GM12865 (cell line): ENCODE results near the gene GLE1.

Source experiments
- DNase-seq: peaks from one replicate; pipeline ENCODE4 v3.0.0; 2010; ENCODE audit warnings: low read depth
- H3K4me3 ChIP-seq: 2 replicates; pipeline ENCODE4 v1.5.1; 2011; ENCODE audit warnings: mild to moderate bottlenecking, low read depth, low read length, control low read depth
- CTCF ChIP-seq: IDR thresholded peaks from 2 replicates; pipeline ENCODE4 v1.5.1; 2011; ENCODE audit warnings: low read length, control low read depth, low read depth, inconsistent platforms; ENCODE audit not compliant: insufficient read depth; ENCODE audit errors: missing control alignments

GLE1 gene

GRCh38 chr9:128555180-128555721 is 50.7 kb downstream of the GLE1 start:
- TF ChIP-seq CTCF: no peak
- no peak for DNase-seq
- H3K4me3 ChIP-seq: no peak overlapping the region

- DNase-seq: peak; percentile 21
- H3K4me3 ChIP-seq: no peak overlapping the region
- no peak for TF ChIP-seq CTCF
Measured at GRCh38 chr9:128556276-128556675, 51.8 kb downstream of the GLE1 start.

GRCh38 chr9:128556926-128557634 is 52.6 kb downstream of the GLE1 start:
- no peak for DNase-seq
- TF ChIP-seq CTCF: no peak

GRCh38 chr9:128558431-128559310 is 54.2 kb downstream of the GLE1 start:
- H3K4me3 ChIP-seq: peak overlapping the region; percentile 49
- peak; percentile 92 for DNase-seq

More at GRCh38 chr9:128556926-128557634, 52.6 kb downstream of the GLE1 start:
- H3K4me3 ChIP-seq: no peak overlapping the region

GRCh38 chr9:128565578-128565977 is 61.1 kb downstream of the GLE1 start:
- H3K4me3 ChIP-seq: no peak overlapping the region
- no peak for DNase-seq
- no peak for TF ChIP-seq CTCF

More at GRCh38 chr9:128558431-128559310, 54.2 kb downstream of the GLE1 start:
- TF ChIP-seq CTCF: no peak

GRCh38 chr9:128568470-128569078 is 64.1 kb downstream of the GLE1 start:
- no peak for DNase-seq
- TF ChIP-seq CTCF: no peak
- no peak overlapping the region for H3K4me3 ChIP-seq
